GM10248 (cell line): ENCODE results near the gene LYPD6.

Source experiments
- CTCF ChIA-PET: fragments of 300-600 bp; sonication (Branson Sonifier 250); formaldehyde crosslinking; extraction: SDS; loops from one replicate; lab custom pipeline; 2021; ENCODE audit warnings: antibody characterized with exemption; lab: Yijun Ruan, JAX
- POLR2A ChIA-PET: fragments of 350-650 bp; sonication (Branson Sonifier 250); formaldehyde crosslinking; extraction: SDS; loops from one replicate; lab custom pipeline; 2020; ENCODE audit warnings: antibody characterized with exemption; lab: Yijun Ruan, JAX
- DNase-seq: peaks from one replicate; pipeline ENCODE4 v3.0.0; 2012; ENCODE audit errors: extremely low spot score
- TF ChIP-seq, protein P1 (sequence below): IDR thresholded peaks from 2 replicates; pipeline ENCODE4 v1.5.1; 2012; ENCODE audit warnings: mild to moderate bottlenecking, low read depth; ENCODE audit errors: extremely low read depth, missing control alignments, control extremely low read depth

The LYPD6 gene

GRCh38 chr2:149387411-149387810, 57.0 kb downstream of the LYPD6 start:
- TF ChIP-seq, protein P1, sequence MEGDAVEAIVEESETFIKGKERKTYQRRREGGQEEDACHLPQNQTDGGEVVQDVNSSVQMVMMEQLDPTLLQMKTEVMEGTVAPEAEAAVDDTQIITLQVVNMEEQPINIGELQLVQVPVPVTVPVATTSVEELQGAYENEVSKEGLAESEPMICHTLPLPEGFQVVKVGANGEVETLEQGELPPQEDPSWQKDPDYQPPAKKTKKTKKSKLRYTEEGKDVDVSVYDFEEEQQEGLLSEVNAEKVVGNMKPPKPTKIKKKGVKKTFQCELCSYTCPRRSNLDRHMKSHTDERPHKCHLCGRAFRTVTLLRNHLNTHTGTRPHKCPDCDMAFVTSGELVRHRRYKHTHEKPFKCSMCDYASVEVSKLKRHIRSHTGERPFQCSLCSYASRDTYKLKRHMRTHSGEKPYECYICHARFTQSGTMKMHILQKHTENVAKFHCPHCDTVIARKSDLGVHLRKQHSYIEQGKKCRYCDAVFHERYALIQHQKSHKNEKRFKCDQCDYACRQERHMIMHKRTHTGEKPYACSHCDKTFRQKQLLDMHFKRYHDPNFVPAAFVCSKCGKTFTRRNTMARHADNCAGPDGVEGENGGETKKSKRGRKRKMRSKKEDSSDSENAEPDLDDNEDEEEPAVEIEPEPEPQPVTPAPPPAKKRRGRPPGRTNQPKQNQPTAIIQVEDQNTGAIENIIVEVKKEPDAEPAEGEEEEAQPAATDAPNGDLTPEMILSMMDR = no peak
- no peak for DNase-seq
- ChIA-PET CTCF (no interaction called here), POLR2A (no interaction called here)

DNA sequence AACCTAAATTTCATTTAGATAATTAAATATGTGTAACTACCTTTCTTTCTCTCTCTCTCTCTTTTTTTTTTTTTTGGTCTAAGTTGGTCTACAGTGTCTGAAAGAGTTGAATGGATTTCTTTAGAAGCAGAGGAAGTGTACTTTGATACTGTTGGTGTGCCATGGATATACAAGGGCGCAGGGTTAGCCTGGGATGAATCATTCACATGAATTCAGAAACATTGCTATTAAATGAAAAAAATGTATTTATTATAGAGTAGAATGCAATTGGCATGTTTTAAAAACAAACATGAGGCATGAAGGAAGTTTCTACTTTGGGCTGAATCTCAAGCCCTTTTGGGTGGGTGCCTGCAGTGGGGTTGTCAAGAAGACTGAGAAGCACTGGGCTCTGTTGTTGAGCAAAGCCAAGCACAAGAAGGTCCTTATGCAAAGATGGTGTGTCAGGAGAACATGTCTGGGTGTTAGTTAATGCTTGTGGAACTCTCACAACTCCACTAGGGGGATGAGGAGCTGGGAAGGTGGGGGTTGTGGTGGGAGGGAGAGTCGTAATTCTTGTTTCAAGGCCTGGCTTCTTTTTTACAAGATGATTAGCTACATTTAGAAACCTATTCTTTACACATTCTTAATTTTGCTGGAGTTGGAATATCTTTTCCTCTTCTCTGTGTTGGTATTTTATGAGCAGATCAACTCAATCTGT, 57.9 kb downstream of the LYPD6 start:
- POLR2A ChIA-PET = no interaction called here
- no peak for DNase-seq
- TF ChIP-seq, protein P1 = no peak
- CTCF ChIA-PET = interaction anchor here (1.1 to 1.6 kb wide), 2 partner anchors 19 to 136 kb away, joined by 3 to 4 read pairs; no protein-coding TSS in a partner anchor

DNA sequence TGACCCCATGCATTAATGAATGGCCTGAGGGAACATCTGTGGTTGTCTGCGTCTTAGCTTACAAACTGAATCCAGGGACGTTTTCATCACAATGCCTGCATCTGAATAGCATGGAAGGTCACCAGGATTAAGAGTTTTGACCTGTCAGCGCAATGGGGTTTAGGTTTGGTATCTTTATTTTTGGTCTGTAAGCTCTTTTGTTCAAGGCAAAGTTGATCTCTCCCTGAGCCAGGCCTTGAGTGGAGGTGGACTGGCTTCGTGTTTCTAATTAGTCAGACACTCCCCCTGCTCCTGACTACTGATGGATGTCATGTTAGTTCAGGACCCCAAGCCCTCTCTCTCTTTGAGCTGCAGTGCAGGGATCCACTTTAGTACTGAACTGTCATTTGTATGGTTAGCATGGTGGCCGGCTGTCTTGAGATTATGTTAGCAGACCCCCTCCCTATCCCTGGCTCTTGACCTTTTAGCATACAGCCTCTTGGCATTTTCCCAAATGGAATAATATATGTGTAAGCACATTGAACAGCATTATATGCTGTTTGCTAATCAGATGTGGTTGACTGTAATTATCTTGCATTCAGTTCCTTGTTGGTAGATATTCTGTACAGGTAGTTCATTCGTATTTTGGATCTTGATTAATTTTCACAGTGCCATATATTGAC, 59.2 kb downstream of the LYPD6 start:
- TF ChIP-seq, protein P1 = no peak
- no peak for DNase-seq
- ChIA-PET CTCF (interaction anchor here (1.1 to 1.6 kb wide), 2 partner anchors 21 to 135 kb away, joined by 3 to 4 read pairs; no protein-coding TSS in a partner anchor), POLR2A (no interaction called here)

DNA sequence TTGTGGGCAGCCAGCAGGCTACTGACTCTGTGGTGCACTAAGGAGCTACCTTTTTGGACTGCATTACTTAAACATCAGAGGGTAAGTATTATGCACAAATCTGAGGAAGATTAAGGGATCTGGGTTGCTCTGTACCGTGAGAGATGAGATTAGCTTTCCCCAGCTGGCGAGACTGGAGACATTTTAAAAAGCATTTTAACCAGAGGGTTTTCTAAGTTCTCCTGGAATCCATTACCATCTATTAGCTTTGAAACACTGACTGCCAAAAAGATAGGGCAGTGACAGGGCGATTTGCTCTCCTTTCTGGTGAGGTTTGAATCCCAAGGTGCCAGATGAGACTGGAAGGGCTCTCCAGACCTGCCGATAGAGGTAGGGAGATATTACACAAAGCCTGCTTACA, 63.2 kb downstream of the LYPD6 start:
- TF ChIP-seq, protein P1 = no peak
- POLR2A ChIA-PET = no interaction called here
- DNase-seq = no peak
- CTCF ChIA-PET = interaction anchor here (1.0 kb wide), 1 partner anchor 85 kb away, joined by 3 read pairs; no protein-coding TSS in a partner anchor

GRCh38 chr2:149394864-149395263, 64.5 kb downstream of the LYPD6 start:
- DNase-seq = no peak
- ChIA-PET POLR2A (no interaction called here), CTCF (no interaction called here)
- TF ChIP-seq, protein P1 = no peak

DNA sequence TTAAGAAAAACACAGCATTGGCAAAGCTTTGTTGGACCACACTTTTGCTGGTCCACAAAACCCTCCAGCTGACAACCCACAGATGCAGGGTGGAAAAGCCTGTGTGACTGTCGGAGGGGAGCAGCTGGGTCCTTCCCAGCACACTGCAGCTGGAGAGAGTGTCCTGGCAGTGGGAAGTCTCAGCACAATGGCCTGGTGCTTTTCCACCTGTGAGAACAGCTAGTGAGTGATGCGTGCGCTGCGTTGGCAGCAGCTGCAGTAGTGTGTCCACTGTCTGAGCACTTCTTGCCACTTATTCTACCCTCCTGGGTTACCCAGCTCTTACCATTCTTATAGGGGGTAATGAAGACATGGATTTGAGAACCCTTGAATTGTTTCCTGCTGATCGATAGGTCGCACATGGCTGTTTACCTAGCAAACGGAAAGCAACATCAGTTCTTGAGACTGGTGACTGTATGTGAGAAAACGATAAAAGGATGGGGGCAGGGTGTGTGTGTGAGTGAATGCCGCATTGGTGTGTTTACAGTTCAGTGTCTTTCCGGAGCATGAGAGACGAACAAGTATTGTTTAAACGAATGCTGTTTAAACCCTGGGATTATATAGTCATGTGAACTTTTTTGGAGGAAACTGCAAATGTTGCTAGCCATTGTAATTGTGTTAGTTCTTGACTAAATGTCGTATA, 69.7 kb downstream of the LYPD6 start:
- no peak for DNase-seq
- TF ChIP-seq, protein P1 = no peak
- ChIA-PET POLR2A (no interaction called here), CTCF (no interaction called here)
